OCI-LY1 (cell line): ENCODE measurements around the gene CARD18.

Experiments used
- CTCF ChIP-seq: fragments of 200-600 bp; sonication (generic), shearing (Covaris generic); IDR thresholded peaks from 2 replicates; pipeline ENCODE4 v1.5.1; 2017; ENCODE audit warnings: mild to moderate bottlenecking, antibody characterized with exemption, low read length, moderate library complexity, mixed read lengths
- EZH2 ChIP-seq: fragments of 200-600 bp; sonication (generic), shearing (Covaris generic); IDR thresholded peaks from 2 replicates; pipeline ENCODE4 v1.8.0; 2017; ENCODE audit warnings: borderline replicate concordance, mixed run types, mild to moderate bottlenecking, antibody characterized with exemption, low read length, moderate library complexity, mixed read lengths

GRCh38 chr11:105109855-105110687, 29.5 kb downstream of the CARD18 start:
- TF ChIP-seq CTCF (no peak), EZH2 (no peak)
